HFF-Myc (cell line): ENCODE data around the gene ZNF488.

Experiments
- DNase-seq: peaks from one replicate; pipeline ENCODE4 v3.0.0-alpha.2; 2011; ENCODE audit warnings: low read depth; ENCODE audit errors: extremely low read depth
- H3K4me3 ChIP-seq: replicated peaks from 2 replicates; pipeline ENCODE4 v1.5.1; 2011; ENCODE audit warnings: low read depth, mild to moderate bottlenecking, control low read depth, low read length
- TF ChIP-seq, protein P1 (sequence below): IDR thresholded peaks from 2 replicates; pipeline ENCODE4 v1.5.1; 2012; ENCODE audit warnings: mild to moderate bottlenecking, low read depth, low read length, control low read depth; ENCODE audit errors: missing control alignments

ZNF488 gene

DNA sequence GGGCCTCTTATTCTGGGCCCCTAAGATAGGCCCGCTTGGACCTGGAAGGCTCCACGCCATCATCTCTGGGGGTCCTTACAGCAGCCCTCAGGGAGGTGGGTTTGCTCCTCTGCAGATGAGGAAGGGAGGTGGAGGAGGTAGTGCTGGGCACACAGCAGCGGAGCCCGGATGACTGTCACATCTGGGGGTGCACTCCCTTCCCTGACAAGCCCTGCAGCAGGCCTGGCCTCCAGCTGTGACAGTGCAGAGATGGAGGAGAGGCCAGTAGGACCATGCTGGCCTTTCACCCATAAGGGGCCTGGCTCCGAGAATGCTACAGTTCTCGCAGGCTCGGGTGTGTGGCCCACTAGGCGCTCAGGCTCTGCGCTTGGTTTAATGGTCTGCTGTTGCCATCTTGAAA, 52.6 kb downstream of the ZNF488 start:
- TF ChIP-seq, protein P1, sequence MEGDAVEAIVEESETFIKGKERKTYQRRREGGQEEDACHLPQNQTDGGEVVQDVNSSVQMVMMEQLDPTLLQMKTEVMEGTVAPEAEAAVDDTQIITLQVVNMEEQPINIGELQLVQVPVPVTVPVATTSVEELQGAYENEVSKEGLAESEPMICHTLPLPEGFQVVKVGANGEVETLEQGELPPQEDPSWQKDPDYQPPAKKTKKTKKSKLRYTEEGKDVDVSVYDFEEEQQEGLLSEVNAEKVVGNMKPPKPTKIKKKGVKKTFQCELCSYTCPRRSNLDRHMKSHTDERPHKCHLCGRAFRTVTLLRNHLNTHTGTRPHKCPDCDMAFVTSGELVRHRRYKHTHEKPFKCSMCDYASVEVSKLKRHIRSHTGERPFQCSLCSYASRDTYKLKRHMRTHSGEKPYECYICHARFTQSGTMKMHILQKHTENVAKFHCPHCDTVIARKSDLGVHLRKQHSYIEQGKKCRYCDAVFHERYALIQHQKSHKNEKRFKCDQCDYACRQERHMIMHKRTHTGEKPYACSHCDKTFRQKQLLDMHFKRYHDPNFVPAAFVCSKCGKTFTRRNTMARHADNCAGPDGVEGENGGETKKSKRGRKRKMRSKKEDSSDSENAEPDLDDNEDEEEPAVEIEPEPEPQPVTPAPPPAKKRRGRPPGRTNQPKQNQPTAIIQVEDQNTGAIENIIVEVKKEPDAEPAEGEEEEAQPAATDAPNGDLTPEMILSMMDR = no peak
- no peak overlapping the region for H3K4me3 ChIP-seq
- DNase-seq = no peak

DNA sequence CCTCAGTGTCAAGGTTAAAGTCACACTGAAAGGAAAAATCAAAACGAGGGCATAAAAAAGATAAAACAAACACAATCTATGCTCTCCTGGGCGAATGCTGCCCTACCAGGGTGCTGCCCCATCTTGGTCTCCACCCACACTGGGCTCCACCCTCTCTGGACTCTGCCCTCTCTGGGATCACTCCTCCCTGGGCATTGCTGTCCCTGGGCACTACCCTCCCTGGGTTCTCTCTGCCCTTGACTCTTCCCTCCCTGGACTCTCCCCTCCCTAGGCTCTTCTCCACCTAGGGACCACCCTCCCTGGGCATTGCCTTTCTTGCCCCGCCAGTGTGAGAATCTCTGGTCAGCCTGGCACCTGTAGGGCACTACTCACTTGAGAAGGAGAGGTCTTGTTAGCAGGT, 53.3 kb downstream of the ZNF488 start:
- TF ChIP-seq, protein P1 = no peak
- no peak for DNase-seq

DNA sequence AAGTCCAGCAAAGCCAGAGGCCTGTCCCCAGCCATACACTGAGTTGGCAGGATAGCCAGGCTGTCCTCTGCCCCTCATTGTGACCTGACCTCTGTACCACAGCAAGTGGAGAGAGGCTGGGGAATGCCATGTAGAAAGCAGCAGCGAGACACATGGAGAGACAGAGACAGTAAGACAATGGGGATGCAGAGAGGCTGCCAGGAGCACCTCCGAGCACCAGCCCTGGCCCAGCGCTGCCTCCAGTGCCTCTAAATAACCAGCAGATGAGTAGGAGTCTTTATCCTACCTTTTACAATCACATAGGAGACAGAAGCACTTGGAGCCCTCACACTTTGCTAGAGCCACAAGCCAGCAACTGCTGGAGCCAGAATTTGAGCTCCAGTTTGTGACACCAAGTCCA, 53.7 kb downstream of the ZNF488 start:
- DNase-seq = no peak
- TF ChIP-seq, protein P1 = no peak
- no peak overlapping the region for H3K4me3 ChIP-seq

More for the DNA sequence above, 53.3 kb downstream of the ZNF488 start:
- H3K4me3 ChIP-seq = no peak overlapping the region

DNA sequence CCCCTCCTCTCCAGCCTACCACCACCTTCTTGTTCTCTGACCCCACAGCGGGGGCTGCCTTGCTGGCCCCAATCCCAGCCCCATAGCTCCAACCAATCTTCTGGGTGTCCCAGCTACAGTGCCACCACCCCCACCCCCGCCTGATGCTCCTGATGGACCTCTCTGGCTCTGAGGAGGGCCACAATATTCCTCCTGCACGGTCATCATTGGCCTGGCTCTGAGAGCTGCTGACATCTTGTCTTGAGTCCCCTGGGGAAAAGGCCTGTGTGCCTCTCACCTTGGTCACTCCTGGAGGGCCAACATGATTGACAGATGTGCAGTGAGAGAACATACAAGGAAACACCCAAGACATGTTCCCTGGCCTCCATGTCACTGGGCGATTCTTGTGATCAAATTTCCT, 54.2 kb downstream of the ZNF488 start:
- DNase-seq = no peak
- TF ChIP-seq, protein P1 = no peak

DNA sequence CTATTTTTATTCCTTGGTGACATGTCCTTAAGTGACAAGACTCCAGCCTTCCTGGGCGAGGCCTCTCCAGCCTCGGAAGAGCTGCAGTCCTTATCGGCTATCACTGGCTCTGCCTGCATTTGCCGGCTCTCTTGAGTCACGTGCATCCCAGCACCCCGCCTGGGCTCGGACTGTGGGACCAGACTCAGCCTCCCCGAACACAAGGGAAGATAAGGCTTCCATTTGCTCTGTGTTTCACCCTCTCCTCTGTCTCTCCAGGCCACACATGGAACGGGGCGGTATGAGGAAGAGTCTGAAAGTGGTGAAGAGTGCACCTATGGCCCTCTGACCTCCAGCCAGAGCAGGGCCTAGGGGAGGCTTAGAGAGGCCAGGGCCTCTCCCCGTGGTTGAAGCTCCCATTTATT, 57.2 kb downstream of the ZNF488 start:
- H3K4me3 ChIP-seq = no peak overlapping the region
- TF ChIP-seq, protein P1 = no peak
- DNase-seq = no peak

More for the DNA sequence above, 54.2 kb downstream of the ZNF488 start:
- H3K4me3 ChIP-seq = no peak overlapping the region

DNA sequence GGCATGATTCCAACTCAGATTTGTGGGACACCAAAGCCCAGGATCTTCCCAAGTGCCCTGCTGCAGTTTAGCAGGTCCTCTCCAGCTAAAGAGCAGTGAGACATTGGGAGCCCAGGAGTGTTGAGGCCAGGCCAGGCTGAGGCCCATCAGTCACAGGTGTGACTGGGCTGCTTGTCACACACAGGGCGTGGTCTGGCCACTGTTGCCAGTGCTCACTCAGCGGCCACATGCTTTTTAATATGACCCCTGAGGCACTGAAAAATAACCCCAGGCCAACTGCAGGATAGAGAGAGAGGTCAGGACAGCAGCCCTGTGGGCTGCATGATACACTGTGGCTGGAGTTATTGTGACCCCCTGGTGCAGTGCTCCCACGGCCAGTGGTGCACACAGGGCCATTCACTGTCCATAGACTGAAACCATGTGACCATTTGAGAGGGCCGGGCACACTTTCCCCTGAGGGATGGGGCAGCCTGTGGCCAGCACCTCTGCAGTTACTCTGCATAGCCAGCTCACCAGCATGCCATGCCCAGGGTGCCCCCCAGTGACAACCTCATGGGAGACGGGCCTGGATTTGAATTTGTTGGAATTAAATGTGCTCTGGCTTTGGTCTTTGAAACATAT, 57.7 kb downstream of the ZNF488 start:
- TF ChIP-seq, protein P1 = no peak
- H3K4me3 ChIP-seq = no peak overlapping the region

More for the DNA sequence above, 57.7 kb downstream of the ZNF488 start:
- DNase-seq = no peak
